Right ventricle myocardium superior (tissue), 1 donor: ENCODE results near the gene MNX1. TPM values are rescaled to one million over a fixed set of nuclear protein-coding genes. Genes with fewer than 3 reads are reported as not detected.

Experiments
- ATAC-seq: fragments of 200-7000 bp; cut with Tn5 transposase; one replicate; pipeline ENCODE4 v1.9.1; 2020; ENCODE audit warnings: mild to moderate bottlenecking; ENCODE audit not compliant: poor library complexity
- DNase-seq: peaks from one replicate; pipeline ENCODE4 v3.0.0-alpha.2; 2020
- intact Hi-C: fragments of 100-400 bp; cut with DNase I; formaldehyde crosslinking; loops from one replicate; pipeline ENCODE4 v1.11.2; 2022
- total RNA-seq: library from RNA; stranded (reverse); fragmentation: NEBNext Ultra II Directional; extraction: Animal tissue kit (Norgen Biotek cat#: 25700); gene quantifications from one replicate; pipeline ENCODE4 v1.2.1, GENCODE V29; 2021
- donor health status: DM: no; HTN: yes; CAD: no; lungs with severe emphysema.

The MNX1 gene
- total RNA-seq, 1 donor from 2014 or later, result not detected

GRCh38 chr7:157018328-157018996, 8.0 kb upstream of the MNX1 start:
- ATAC-seq (no peak), DNase-seq (no peak)
- intact Hi-C loops, result no loop called here

GRCh38 chr7:157017603-157018327, 7.3 kb upstream of the MNX1 start:
- intact Hi-C loops, result no loop called here
- ATAC-seq, result no peak
- DNase-seq, result no peak

- no peak for DNase-seq
- intact Hi-C loops, result no loop called here
- no peak for ATAC-seq
These were observed 6.7 kb upstream of the MNX1 start for GRCh38 chr7:157017149-157017548.

- intact Hi-C loops, result no loop called here
- DNase-seq (no peak), ATAC-seq (no peak)
These were observed 6.0 kb upstream of the MNX1 start for GRCh38 chr7:157016352-157017041.

GRCh38 chr7:157016024-157016351, 5.5 kb upstream of the MNX1 start:
- intact Hi-C loops, result no loop called here
- ATAC-seq (no peak), DNase-seq (no peak)

GRCh38 chr7:157014635-157015555, 4.4 kb upstream of the MNX1 start:
- ATAC-seq, result no peak
- intact Hi-C loops, result no loop called here
- DNase-seq, result no peak

GRCh38 chr7:157013602-157014549, 3.4 kb upstream of the MNX1 start:
- intact Hi-C loops, result no loop called here
- DNase-seq, result no peak
- ATAC-seq, result no peak

GRCh38 chr7:157013101-157013500, 2.6 kb upstream of the MNX1 start:
- no peak for ATAC-seq
- intact Hi-C loops, result no loop called here
- no peak for DNase-seq

- intact Hi-C loops, result no loop called here
- no peak for DNase-seq
- ATAC-seq, result no peak
These were observed 1.7 kb upstream of the MNX1 start for GRCh38 chr7:157012113-157012547.

GRCh38 chr7:157011333-157012112, 1.1 kb upstream of the MNX1 start:
- ATAC-seq, result no peak
- intact Hi-C loops, result no loop called here
- DNase-seq, result no peak

- DNase-seq (no peak), ATAC-seq (no peak)
- intact Hi-C loops, result no loop called here
These were observed 480 bp downstream of the MNX1 start for GRCh38 chr7:157009778-157010587.

GRCh38 chr7:157009170-157009777, 1.2 kb downstream of the MNX1 start:
- intact Hi-C loops, result no loop called here
- no peak for DNase-seq
- no peak for ATAC-seq

GRCh38 chr7:157008206-157009169, 2.0 kb downstream of the MNX1 start:
- intact Hi-C loops, result no loop called here
- ATAC-seq, result no peak

GRCh38 chr7:157007470-157008066, 2.9 kb downstream of the MNX1 start:
- ATAC-seq (no peak), DNase-seq (no peak)
- intact Hi-C loops, result no loop called here

More at GRCh38 chr7:157008206-157009169, 2.0 kb downstream of the MNX1 start:
- DNase-seq, result no peak
